GM12878 (cell line): ENCODE measurements around the gene RPL3.

Experiments
- CTCF ChIP-seq, 3 experiments: IDR thresholded peaks in 2 of 3; conservative IDR thresholded peaks in 1 of 3; 2 replicates each; pipeline ENCODE4 v1.5.1; 2011; ENCODE audit warnings: low read depth in 3 of 3, low read length in 3 of 3, mild to moderate bottlenecking in 3 of 3, control low read depth in 2 of 3, moderate library complexity in 2 of 3, inconsistent platforms in 1 of 3, mixed read lengths in 1 of 3; ENCODE audit not compliant: control insufficient read depth in 2 of 3, insufficient read depth in 1 of 3; ENCODE audit errors: extremely low read depth in 1 of 3
- EZH2 ChIP-seq: IDR thresholded peaks from 2 replicates; pipeline ENCODE4 v1.6.1; 2012; ENCODE audit warnings: low read depth, mild to moderate bottlenecking, control low read depth, inconsistent platforms, low read length, borderline replicate concordance; ENCODE audit not compliant: control insufficient read depth
- FOS ChIP-seq: IDR thresholded peaks from 3 replicates; pipeline ENCODE4 v1.6.1; 2011; ENCODE audit warnings: borderline replicate concordance; ENCODE audit not compliant: insufficient read length; ENCODE audit errors: extremely low read depth
- HCFC1 ChIP-seq: fragments of 150-350 bp; IDR thresholded peaks from 2 replicates; pipeline ENCODE4 v1.6.1; 2014; ENCODE audit warnings: low read length
- MAX ChIP-seq: IDR thresholded peaks from 2 replicates; pipeline ENCODE4 v1.6.1; 2012; ENCODE audit warnings: low read depth, low read length, improper control_type of control experiment
- MXI1 ChIP-seq: fragments of 150-350 bp; IDR thresholded peaks from 2 replicates; pipeline ENCODE4 v1.6.1; 2011; ENCODE audit warnings: low read depth, mild to moderate bottlenecking, inconsistent platforms, low read length, improper control_type of control experiment
- MYC ChIP-seq: IDR thresholded peaks from 2 replicates; pipeline ENCODE4 v1.6.1; 2011; ENCODE audit warnings: mild to moderate bottlenecking, low read length, moderate library complexity, inconsistent platforms; ENCODE audit not compliant: insufficient read depth, insufficient replicate concordance, insufficient read length, severe bottlenecking
- NR2F1 ChIP-seq: fragments of 450-650 bp; conservative IDR thresholded peaks from 2 replicates; pipeline ENCODE4 v1.6.1; 2017; ENCODE audit warnings: mild to moderate bottlenecking
- POLR2AphosphoS5 ChIP-seq: IDR thresholded peaks from 2 replicates; pipeline ENCODE4 v1.6.1; 2011; ENCODE audit warnings: mild to moderate bottlenecking, low read length, inconsistent platforms
- RAD21 ChIP-seq: IDR thresholded peaks from 2 replicates; pipeline ENCODE4 v1.6.1; 2011; ENCODE audit warnings: mild to moderate bottlenecking, low read depth, low read length, moderate library complexity; ENCODE audit not compliant: insufficient read depth
- SMC3 ChIP-seq: IDR thresholded peaks from 2 replicates; pipeline ENCODE4 v1.6.1; 2011; ENCODE audit warnings: low read length, improper control_type of control experiment, borderline replicate concordance
- YY1 ChIP-seq: IDR thresholded peaks from 2 replicates; pipeline ENCODE4 v1.6.1; 2011; ENCODE audit warnings: low read depth, mild to moderate bottlenecking, low read length
- TF ChIP-seq, protein P1 (sequence below): fragments of 450-650 bp; IDR thresholded peaks from 2 replicates; pipeline ENCODE4 v1.6.1; 2017; ENCODE audit warnings: mild to moderate bottlenecking
- TF ChIP-seq, protein P2 (sequence below): IDR thresholded peaks from 2 replicates; pipeline ENCODE4 v1.6.1; 2012; ENCODE audit warnings: low read length, inconsistent platforms

- TF ChIP-seq CTCF (IDR thresholded peaks at IDR 0.05 in 2 of 3, conservative IDR thresholded peaks at IDR 0.05 in 1 of 3; ENCODE audit: control insufficient read depth in 2 of 3, extremely low read depth in 1 of 3, insufficient read depth in 1 of 3, low read depth in 3 of 3, low read length in 3 of 3): no peak
- TF ChIP-seq MYC: no peak
- TF ChIP-seq MXI1: no peak
- TF ChIP-seq HCFC1: no peak
- no peak for TF ChIP-seq RAD21
- TF ChIP-seq, protein P1, sequence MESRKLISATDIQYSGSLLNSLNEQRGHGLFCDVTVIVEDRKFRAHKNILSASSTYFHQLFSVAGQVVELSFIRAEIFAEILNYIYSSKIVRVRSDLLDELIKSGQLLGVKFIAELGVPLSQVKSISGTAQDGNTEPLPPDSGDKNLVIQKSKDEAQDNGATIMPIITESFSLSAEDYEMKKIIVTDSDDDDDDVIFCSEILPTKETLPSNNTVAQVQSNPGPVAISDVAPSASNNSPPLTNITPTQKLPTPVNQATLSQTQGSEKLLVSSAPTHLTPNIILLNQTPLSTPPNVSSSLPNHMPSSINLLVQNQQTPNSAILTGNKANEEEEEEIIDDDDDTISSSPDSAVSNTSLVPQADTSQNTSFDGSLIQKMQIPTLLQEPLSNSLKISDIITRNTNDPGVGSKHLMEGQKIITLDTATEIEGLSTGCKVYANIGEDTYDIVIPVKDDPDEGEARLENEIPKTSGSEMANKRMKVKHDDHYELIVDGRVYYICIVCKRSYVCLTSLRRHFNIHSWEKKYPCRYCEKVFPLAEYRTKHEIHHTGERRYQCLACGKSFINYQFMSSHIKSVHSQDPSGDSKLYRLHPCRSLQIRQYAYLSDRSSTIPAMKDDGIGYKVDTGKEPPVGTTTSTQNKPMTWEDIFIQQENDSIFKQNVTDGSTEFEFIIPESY: no peak
- TF ChIP-seq, protein P2, sequence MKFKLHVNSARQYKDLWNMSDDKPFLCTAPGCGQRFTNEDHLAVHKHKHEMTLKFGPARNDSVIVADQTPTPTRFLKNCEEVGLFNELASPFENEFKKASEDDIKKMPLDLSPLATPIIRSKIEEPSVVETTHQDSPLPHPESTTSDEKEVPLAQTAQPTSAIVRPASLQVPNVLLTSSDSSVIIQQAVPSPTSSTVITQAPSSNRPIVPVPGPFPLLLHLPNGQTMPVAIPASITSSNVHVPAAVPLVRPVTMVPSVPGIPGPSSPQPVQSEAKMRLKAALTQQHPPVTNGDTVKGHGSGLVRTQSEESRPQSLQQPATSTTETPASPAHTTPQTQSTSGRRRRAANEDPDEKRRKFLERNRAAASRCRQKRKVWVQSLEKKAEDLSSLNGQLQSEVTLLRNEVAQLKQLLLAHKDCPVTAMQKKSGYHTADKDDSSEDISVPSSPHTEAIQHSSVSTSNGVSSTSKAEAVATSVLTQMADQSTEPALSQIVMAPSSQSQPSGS: no peak
- no peak for TF ChIP-seq SMC3
- TF ChIP-seq MAX: no peak
- no peak for TF ChIP-seq YY1
- TF ChIP-seq EZH2: no peak
- no peak for TF ChIP-seq NR2F1
- no peak for TF ChIP-seq POLR2AphosphoS5
- TF ChIP-seq FOS: no peak
Measured at GRCh38 chr22:39313258-39314001, 6.0 kb downstream of the RPL3 start.
